ENCODE data around the gene GGCX. TPM values are rescaled to one million over a fixed set of nuclear protein-coding genes. Genes with fewer than 3 reads are reported as not detected.
"Not testable (repeated sequence)": the region's sequence is repeated elsewhere in the genome, so short reads cannot be mapped to it uniquely, and the experiment has no call there.

Gene GGCX
- total RNA-seq, 2 donors from 2014 or later = 28.4 to 38.4 TPM

GRCh38 chr2:85596026-85596333 lies 34.7 kb upstream of the GGCX start:
- no peak for TF ChIP-seq CTCF (IDR thresholded peaks at IDR 0.05)
- Histone ChIP-seq H3K27ac (peak overlapping the region; percentile 85 to 94), H3K27me3 (replicated peaks; ENCODE audit: insufficient read depth) (no peaks in the 10 kb centered on the region), H3K9me3 (no peaks in the 10 kb centered on the region), H3K4me1 (ENCODE audit: control insufficient read depth in 1 of 2, low read depth in 2 of 2) (peaks cover 22 to 49% of the 10 kb centered on the region in 2 donors), H3K36me3 (peaks cover 15% of the 10 kb centered on the region), H3K4me3 (peak overlapping the region; percentile 81)
- ATAC-seq (ENCODE audit: insufficient number of reproducible peaks, low FRiP score, low read depth) = no peak
- DNase-seq (ENCODE audit: low spot score) = no peak

- Histone ChIP-seq H3K9me3 (no peaks in the 10 kb centered on the region), H3K4me3 (peak within 1 kb of the TSS; percentile 81), H3K36me3 (peaks cover 15% of the 10 kb centered on the region), H3K4me1 (ENCODE audit: control insufficient read depth in 1 of 2, low read depth in 2 of 2) (peaks cover 27 to 50% of the 10 kb centered on the region in 2 donors), H3K27me3 (replicated peaks; ENCODE audit: insufficient read depth) (no peaks in the 10 kb centered on the region), H3K27ac (peak within 1 kb of the TSS; percentile 85 to 94)
- ATAC-seq (ENCODE audit: insufficient number of reproducible peaks, low FRiP score, low read depth) (peak; percentile 99), DNase-seq (ENCODE audit: low spot score) (peak; percentile 96)
- no peak for TF ChIP-seq CTCF (IDR thresholded peaks at IDR 0.05)
Observed at GRCh38 chr2:85595301-85596025, 34.2 kb upstream of the GGCX start, which contains the start of gene RNF181. TSS of gene RNF181 (plus strand) at chr2:85595745. CDS start at chr2:85595764, 19 bp downstream.

- Histone ChIP-seq H3K4me1 (ENCODE audit: control insufficient read depth in 1 of 2, low read depth in 2 of 2) (peaks cover 34 to 57% of the 10 kb centered on the region in 2 donors), H3K36me3 (peaks cover 15% of the 10 kb centered on the region), H3K4me3 (peak overlapping the region; percentile 81), H3K9me3 (no peaks in the 10 kb centered on the region), H3K27ac (peak overlapping the region; percentile 78 to 85), H3K27me3 (replicated peaks; ENCODE audit: insufficient read depth) (no peaks in the 10 kb centered on the region)
- ATAC-seq (ENCODE audit: insufficient number of reproducible peaks, low FRiP score, low read depth) = no peak
- TF ChIP-seq CTCF (IDR thresholded peaks at IDR 0.05) = no peak
- DNase-seq (ENCODE audit: low spot score) = no peak
Observed at GRCh38 chr2:85594715-85595300, 33.5 kb upstream of the GGCX start.

- no peaks in the 10 kb centered on the region for H3K9me3 ChIP-seq
- peaks cover 52 to 75% of the 10 kb centered on the region in 2 donors for H3K4me1 ChIP-seq (ENCODE audit: control insufficient read depth in 1 of 2, low read depth in 2 of 2)
- H3K27me3 ChIP-seq (replicated peaks; ENCODE audit: insufficient read depth) = no peaks in the 10 kb centered on the region
- no peak for ATAC-seq (ENCODE audit: insufficient number of reproducible peaks, low FRiP score, low read depth)
- no peak overlapping the region for H3K4me3 ChIP-seq
- H3K36me3 ChIP-seq = peaks cover 5% of the 10 kb centered on the region
- DNase-seq (ENCODE audit: low spot score) = no peak
- H3K27ac ChIP-seq = no peak overlapping the region
- TF ChIP-seq CTCF (IDR thresholded peaks at IDR 0.05) = no peak
Observed at GRCh38 chr2:85593023-85593422, 31.7 kb upstream of the GGCX start.

GRCh38 chr2:85592299-85592698 lies 31.0 kb upstream of the GGCX start:
- not testable (repeated sequence) for H3K9me3 ChIP-seq; ATAC-seq (ENCODE audit: insufficient number of reproducible peaks, low FRiP score, low read depth); H3K27me3 ChIP-seq (replicated peaks; ENCODE audit: insufficient read depth); H3K4me3 ChIP-seq; DNase-seq (ENCODE audit: low spot score); H3K36me3 ChIP-seq
- peaks cover 54 to 79% of the 10 kb centered on the region in 2 donors for H3K4me1 ChIP-seq (ENCODE audit: control insufficient read depth in 1 of 2, low read depth in 2 of 2)
- H3K27ac ChIP-seq = peak overlapping the region; percentile 14 to 80
